HG02938 (cell line): ENCODE measurements around the gene MYO1B.

Experiments used
- ATAC-seq: cut with Tn5 transposase; IDR thresholded peaks from one replicate; pipeline ENCODE4 v1.9.1; 2021; ENCODE audit warnings: mild to moderate bottlenecking, moderate library complexity; ENCODE audit not compliant: unreplicated experiment

MYO1B gene

DNA sequence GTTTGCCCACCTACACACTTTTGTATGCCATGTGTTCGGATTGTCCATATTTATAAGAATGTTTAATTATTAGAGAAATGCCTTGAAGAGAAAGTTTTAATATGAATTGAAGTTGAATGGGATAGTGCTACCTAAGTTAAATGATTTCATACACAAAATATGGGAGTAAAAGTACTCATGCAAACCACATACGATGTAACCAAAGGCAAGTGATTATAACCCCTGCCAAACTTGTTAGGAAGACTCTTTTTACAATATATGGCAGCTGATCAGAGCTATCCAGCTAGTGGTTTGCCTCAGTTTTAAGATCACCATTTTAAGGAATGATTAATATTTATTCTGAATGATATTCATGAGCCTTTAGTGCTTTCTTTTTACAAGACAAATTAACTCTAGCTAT is 106.7 kb downstream of the MYO1B start:
- no peak for ATAC-seq

DNA sequence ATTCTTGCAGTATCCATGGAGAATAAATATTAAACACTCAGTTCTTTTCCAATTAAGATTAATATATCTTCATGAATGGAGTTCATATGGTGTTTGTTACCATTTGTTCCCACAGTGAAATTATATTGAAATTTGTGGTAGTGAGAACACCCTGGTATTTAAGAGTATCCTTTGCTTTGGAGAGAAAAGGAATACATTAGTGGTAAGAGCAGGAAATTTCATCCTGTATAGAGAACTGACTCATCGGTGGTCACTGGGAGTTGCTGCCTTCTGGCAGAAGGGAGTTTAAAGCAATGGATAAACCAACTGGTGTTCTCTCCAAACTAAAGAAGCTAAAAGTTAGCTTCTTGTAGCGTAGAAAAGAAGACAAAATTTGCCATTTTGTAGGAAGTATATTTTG is 107.3 kb downstream of the MYO1B start:
- ATAC-seq = no peak

DNA sequence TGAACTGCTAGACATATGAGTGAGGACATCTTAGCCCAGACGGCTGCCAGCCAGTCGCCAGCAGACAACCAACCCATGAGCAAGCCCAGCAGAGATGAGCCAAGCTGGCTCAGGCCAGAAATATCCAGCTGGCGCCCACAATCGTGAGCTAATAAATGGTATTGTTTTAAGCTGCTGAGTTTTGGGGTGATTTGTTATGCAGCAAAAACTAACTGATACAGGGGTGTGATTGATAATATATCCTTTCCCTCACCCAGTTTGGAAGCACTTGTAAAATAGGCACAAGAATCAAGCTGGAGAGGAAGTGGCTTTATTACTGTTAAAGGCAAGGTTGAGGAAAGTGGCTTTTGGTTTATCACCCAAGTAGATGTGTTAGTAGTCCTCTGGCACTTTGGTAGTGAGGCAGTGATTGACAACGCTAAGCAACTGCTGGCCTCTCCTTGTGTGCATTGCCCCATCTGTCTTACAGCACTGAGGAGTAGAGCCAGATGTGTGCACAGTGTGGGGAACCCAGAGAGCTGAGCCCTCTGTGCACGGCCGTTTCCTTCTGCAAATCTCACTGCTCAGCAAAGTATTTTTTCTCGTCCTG is 110.1 kb downstream of the MYO1B start:
- ATAC-seq = no peak

DNA sequence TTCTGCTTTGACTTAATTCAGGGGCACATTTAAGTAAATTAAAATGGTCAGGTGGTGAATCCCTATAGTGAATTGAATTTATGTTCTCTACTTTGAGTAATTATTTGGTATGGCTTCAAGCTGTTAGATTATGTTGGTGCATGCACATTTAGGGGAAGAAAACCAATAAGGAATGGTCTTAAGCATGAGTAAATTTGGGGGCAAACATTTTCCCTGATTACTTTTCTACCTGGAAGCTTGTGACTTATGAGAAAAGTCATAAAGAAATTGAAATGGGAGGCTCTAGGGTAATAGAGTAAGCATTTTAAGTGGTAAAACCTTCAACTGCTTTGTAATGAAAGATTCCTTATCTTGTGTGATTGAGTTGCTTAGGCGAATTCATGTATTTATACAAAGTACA is 112.5 kb downstream of the MYO1B start:
- ATAC-seq = no peak

DNA sequence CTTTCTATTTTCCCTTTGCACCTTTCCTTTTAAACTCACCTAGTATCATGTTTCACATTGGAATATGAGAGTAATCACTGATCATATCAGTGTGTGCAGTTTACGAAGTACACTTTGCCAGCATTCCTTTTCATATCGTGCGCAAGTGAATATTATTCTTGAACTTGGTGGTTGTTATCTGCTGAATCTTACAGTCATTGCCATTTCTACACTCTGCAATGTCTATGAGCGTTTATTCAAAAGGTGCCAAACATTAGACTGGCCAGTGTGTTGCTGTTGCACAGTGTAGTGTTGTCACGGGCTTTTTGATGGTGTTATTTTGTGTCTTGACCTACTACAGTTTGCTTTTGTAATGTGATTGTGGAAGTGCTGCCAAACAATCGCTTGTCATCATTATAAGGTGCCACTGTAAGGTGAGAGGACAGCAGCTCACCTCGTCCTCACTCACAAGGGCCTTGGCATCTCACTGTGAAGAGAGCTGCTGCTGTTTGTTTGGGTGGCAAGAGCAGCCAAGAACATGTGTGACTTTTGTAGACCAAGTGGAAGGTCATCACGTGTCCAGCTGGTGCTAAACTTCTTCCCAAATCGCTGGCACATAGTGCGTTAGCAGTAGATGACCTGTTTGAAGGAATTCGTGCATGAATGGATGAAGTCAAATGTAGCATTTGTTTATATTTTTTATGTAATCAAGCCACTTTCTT is 113.3 kb downstream of the MYO1B start:
- ATAC-seq = no peak

DNA sequence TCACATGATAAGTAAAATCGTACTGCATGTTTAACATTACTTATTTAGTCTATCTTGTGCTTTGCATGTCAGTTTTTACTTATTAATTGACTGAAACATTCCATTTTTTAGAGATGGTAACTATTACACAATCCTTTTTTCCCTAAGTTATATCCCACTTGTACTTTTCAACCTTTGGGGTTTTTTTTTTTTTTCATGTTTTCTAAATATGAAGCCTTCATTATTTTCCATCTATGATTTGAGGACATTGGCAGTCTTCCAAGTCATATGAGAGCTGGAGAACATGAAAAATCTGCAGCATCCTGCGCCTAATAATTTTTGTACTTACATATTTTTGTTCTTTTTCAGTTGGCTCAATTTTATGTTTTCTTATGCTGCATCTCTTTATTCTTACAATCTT is 113.9 kb downstream of the MYO1B start:
- ATAC-seq = no peak

DNA sequence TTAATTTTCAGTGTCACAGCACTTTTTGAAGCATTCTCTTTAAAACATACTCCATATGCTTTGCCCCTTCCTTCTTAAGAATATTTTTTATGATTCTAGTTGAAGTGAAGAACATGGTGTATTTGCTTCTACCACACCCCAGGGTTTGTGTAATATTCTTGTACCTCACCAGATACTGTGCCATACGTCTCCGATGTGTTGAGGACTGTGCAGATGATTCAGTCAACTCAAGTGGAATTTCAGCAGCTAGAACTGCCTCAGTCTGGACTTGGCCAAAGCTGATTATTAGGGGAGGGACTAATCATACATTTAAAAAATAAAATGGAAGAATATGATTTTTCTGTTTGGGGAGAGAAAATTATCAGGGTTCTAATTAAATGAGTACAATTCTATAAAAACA is 115.7 kb downstream of the MYO1B start:
- ATAC-seq = no peak

DNA sequence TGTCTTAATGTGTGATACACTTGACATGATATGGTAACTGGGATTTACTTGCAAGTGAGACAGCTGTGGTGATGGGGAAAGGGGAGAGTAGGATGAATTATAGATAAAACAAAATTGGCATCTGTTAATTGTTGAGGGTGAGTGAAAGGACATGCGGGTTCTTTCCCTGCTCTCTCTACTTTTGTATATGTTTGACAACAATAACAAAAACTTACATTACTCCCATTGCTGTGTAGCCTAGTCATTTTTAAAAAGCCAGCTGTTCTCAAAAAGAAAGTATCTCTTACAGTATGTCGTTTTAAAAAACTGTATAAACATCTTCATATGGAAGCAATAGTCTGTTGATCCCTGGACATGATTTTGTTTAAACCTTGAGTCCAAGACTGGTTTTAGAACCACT is 117.6 kb downstream of the MYO1B start:
- ATAC-seq = no peak

DNA sequence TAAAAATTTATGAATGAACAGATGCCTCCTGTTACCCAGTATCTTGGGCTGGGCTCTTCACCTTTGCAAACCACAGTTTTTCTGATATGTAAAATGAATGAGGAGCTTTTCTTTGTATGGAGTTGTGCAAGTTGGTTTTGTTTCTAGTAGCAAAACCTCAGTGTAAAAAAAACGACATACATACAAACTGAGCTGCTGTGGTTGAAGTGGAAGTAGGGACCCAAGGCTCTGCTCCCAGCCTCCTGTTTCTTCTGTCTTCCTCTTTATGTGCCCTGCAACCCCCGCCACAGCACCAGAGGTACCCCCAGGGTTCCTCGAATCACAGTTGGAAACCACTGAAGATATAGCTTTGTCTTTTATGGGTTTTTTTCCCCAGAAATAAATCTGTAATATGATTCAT is 118.1 kb downstream of the MYO1B start:
- ATAC-seq = no peak

DNA sequence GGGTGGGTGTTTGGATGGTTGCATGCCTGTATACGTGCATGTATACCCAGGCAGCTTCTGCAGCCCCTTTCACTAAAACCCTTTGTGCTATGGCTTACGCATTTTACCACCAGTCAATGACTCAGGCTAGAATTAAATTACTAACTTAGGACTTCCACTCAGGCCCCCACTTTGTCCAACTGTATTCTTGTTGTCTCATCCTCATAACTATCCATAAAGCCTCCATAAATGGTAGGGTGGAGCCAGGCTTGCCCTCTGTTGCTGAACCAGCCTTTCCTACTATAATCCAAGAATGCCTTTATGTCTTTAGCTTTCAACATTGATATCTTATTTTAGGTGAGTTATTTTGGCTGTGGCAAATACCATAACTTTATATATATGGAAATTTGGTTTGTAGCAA is 119.9 kb downstream of the MYO1B start:
- no peak for ATAC-seq

DNA sequence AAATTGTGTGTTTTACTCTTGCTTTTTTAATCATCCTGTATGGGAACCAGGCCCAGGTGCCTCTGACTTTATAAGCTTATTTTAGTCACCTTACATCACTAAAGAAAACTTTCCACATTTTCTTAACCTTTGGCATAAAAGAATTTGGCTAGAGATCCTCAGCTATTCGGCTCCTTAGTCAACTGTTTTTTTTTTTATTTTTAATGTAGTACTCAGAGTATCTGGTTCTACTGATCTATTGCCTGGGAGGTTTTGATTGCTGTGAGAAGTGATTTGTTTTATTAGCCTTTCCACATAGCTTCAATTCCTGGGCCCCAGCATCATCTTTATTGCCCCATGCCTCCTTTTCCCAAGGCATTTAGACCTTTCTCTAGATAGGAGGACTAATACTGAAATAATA is 121.0 kb downstream of the MYO1B start:
- no peak for ATAC-seq

DNA sequence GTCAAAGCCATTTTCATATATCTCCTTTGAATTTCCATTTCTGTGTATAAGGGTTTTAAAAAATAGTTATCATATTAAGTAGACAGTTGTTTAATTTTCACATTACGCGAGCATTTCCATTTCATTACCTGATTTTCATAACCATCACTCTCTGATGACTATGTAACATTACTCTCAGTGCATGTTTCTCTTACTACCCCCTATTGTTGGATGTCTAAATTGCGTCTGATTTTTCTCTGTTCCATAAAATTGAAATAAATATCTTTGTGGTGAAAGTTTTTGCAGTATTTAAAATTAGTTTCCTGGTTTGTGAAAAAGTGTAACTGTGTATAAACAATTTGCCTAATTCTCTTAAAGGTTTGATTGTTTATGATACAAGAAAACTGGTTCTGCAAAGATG is 123.8 kb downstream of the MYO1B start:
- no peak for ATAC-seq

DNA sequence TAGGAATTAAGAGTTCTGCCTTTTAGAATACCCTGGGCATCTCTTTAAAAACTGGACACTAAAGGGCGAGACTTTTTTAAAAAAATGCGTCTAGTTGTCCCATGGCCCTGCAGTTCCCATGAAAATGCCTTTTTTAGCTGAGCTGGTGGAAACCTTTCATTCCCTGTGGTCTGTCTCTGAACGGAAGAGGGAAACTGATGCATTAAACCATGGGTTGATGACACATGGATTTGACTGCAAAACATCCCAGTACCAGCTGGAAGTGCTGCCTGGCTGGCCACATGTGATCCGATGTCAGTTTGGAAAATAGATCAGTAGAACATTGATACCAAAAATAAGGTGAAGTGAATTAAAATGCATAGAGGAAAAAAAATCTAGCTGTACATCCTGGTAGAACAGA is 129.2 kb downstream of the MYO1B start:
- no peak for ATAC-seq

DNA sequence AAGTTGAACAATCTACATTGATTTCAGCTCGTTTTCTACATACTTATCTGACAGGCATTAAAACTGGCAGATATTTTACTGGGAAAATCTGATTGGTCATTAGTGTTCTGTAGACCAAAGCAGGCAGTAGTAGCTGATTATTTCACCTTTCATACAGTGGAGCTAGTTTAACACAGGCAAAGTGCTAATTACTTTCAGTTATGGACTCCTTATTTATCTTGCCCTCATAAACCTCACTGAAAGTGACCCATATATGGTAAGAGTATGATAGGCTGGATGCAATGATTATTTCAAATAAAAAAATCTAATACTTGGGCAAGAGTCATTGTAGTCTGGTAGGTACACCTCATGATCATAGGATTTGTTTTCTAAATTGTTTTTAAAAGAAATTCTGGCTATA is 129.7 kb downstream of the MYO1B start:
- ATAC-seq = no peak

DNA sequence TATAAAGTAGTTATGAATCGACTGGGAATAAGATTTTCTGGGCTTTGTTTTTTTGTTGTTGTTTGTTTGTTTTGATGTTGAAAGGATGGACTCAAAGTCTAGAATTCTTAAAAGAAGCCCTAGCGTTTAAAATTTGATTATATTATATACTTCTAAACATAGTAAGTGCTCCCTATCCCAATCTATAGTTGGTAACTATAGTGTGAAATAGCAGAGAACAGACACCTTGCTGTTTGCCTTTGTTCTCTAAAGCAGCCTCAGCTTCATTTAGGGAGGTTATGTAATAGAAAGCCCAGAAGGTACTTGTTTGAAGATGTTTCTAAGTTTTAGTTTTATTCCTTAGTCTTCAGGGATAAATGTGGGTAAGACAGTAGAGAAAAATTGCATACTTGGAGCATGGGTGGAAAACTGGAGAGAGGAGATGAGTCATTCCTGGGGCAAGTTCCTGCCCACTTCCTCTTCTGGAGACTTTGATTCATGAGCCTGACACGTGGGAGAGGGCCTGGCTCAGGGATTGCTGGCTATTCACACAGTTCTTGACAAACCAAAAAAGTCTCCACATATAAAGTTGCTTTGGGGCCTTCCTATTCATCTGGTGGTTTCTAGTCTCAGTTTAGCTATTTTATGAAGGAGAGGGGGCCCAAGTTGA is 131.9 kb downstream of the MYO1B start:
- ATAC-seq = peak; percentile 81

DNA sequence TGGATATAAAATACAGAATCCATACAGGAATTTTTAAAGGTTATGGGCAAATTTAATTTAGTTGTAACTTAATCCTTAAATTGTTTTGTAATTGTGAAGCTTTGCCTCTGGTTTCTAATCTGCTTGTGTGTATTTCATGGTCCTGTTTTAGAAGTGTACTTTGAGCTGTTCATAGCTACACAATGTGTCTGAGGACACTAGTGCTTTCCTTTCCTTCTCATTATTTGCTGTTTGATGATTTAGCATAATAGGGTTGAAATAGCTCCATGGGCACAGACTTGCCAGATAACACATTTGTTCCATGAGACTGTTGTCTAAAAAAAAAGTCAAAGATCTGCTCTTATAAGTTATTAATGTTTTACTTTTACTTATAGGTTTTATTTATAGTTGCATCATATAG is 134.2 kb downstream of the MYO1B start:
- ATAC-seq = no peak

DNA sequence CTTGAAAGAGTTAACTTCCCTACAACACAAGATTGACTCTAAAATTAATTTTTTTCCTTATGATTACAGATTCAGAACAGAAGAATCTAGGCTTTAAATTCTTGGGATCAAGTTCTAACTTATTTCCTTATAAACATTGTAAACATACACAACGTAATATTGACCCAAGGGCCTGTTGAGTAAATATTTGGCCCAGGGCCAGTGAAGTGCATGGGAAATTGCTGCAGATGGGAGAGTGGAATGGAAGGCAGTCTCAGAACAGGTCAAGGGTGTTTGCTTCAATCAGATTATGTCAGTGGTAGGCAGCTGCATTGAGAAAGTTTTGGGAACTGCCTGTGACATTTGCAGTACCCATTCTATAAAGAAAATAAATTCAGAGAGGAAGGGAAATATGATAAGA is 137.6 kb downstream of the MYO1B start:
- no peak for ATAC-seq

DNA sequence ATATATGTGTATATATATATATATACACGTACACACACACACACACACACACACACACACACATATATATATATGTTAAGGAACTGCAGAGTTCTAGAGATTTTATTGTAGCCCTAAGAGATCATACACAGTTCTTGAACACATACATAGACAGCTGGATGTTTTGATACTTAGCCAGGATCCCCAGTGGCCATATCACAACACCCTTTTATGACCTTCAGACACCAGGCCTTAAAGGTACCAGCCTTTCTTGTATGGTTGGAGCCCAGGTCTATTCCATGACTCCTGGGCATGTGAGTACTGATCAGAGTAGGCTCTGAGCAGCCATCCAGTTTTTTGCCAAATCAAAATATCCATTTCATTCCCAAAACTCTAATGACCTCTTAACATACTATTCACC is 138.3 kb downstream of the MYO1B start:
- no peak for ATAC-seq

DNA sequence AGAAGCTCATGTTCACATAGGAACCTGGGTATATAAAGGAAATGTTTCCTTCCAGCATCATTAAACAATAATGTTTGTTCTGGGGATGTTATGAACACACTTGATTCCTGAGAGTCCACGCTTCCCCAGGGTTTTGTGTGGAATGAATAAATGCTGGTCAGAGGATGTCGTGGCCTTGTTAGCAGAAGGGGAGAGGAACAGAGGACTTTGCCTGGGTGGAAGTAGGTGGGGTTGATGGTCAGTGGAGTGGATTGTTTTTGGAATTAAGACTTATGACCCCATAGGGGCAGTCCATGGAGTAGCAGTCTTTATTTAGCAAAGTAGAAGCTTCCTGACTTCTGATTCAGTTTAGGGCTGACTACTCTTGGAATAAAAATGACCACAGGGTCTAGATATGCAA is 139.6 kb downstream of the MYO1B start:
- no peak for ATAC-seq

DNA sequence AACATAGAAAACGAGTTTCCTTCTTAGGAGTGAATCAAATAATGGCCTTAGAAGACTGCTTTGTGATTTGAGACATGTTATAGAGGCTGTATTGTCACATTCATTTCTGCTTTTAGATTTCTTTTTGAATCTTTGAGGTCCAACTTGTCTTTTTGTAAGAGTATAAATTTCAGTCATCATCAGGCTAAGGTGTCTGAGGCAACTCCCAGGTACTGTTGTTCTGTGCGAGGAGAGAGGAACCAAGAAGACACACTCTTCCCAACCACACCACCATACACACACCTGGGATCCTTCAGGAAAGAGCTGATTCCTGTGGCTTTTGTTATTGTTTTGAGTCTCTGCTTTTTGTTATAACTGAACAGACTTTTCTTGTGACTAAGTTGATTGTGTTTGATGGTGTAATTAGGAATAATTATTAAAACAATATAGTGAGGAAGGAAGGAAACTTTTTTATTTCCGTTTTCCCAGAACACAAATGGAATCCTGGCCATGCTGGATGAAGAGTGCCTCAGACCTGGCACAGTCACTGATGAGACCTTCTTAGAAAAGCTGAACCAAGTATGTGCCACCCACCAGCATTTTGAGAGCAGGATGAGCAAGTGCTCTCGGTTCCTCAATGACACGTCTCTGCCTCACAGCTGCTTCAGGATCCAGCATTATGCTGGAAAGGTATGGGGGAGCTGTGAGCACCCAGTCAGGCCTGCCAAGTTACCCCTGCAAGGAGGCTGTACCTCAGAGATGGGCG is 140.4 kb downstream of the MYO1B start:
- ATAC-seq = peak; percentile 52

DNA sequence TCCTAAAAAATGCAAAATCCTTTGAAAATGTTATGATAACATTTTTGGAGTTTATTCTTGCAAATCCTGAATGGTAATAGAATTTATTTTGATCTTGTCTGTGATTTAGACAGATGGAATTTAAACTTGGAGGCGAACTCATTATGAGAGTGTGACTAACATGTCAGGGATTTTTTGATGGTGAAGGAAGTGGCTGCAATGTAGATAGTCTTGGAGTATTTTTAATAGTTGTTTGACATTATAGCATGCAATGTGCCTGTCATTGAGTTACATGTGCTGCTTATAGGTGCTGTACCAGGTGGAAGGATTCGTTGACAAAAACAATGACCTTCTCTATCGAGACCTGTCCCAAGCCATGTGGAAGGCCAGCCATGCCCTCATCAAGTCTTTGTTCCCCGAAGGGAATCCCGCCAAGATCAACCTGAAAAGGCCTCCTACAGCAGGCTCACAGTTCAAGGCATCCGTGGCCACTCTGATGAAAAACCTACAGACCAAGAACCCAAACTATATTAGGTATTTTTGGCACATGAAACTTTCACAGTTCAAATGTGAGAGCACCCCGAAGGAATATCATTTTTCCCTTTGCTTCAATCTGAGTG is 141.8 kb downstream of the MYO1B start:
- ATAC-seq = no peak

DNA sequence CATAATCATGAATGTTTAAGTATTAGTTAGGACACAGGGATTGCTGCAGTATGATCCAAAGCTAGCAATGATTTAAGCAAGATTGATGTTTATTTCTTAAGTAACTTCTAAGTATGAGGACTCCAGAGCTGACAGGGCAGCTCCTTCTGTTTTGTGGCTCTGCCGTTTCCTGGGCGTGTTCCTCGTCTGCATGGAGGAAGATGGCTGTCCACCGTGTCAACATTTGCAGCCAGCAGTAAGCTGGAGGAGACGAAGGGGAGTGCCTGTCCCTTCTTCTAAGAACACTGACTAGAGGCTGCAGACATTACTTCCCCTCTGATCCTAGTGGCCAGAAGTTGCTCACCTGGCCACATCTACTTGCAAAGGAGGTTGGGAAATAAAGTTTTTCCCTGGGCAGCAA is 144.1 kb downstream of the MYO1B start:
- ATAC-seq = no peak
